Panc1 (cell line): ENCODE measurements around the gene CCDC8.

ENCODE experiments used
- CTCF ChIP-seq: fragments of 450-650 bp; IDR thresholded peaks from 2 replicates; pipeline ENCODE4 v1.5.1; 2017; ENCODE audit warnings: mild to moderate bottlenecking
- POLR2AphosphoS5 ChIP-seq: IDR thresholded peaks from 2 replicates; pipeline ENCODE4 v1.6.1; 2012; ENCODE audit warnings: mild to moderate bottlenecking, low read depth, low read length, moderate library complexity
- REST ChIP-seq, 2 experiments: IDR thresholded peaks; 2 replicates each; pipeline ENCODE4 v1.6.1; 2011 to 2012; ENCODE audit warnings: low read depth in 2 of 2, control low read depth in 1 of 2, low read length in 1 of 2, mild to moderate bottlenecking in 1 of 2, moderate library complexity in 1 of 2; ENCODE audit not compliant: insufficient read depth in 1 of 2

GRCh38 chr19:46460055-46460454 is 46.7 kb upstream of the CCDC8 start:
- TF ChIP-seq POLR2AphosphoS5: no peak
- no peak for TF ChIP-seq CTCF
- TF ChIP-seq REST (IDR thresholded peaks at IDR 0.05; ENCODE audit: insufficient read depth in 1 of 2, low read depth in 2 of 2, low read length in 1 of 2): no peak
